GM10248 (cell line): ENCODE results near the gene GRK3.

Source experiments
- CTCF ChIA-PET: fragments of 300-600 bp; sonication (Branson Sonifier 250); formaldehyde crosslinking; extraction: SDS; loops from one replicate; lab custom pipeline; 2021; ENCODE audit warnings: antibody characterized with exemption; lab: Yijun Ruan, JAX
- POLR2A ChIA-PET: fragments of 350-650 bp; sonication (Branson Sonifier 250); formaldehyde crosslinking; extraction: SDS; loops from one replicate; lab custom pipeline; 2020; ENCODE audit warnings: antibody characterized with exemption; lab: Yijun Ruan, JAX
- DNase-seq: peaks from one replicate; pipeline ENCODE4 v3.0.0; 2012; ENCODE audit errors: extremely low spot score
- CTCF ChIP-seq: IDR thresholded peaks from 2 replicates; pipeline ENCODE4 v1.5.1; 2012; ENCODE audit warnings: mild to moderate bottlenecking, low read depth; ENCODE audit errors: extremely low read depth, missing control alignments, control extremely low read depth

GRK3 gene

GRCh38 chr22:25759825-25760231, 195.4 kb downstream of the GRK3 start:
- ChIA-PET CTCF (interaction anchor here (5.1 kb wide), 1 partner anchor 13 kb away, joined by 32 read pairs; no protein-coding TSS in a partner anchor), POLR2A (no interaction called here)
- TF ChIP-seq CTCF, result no peak
- DNase-seq, result no peak

- no peak for DNase-seq
- TF ChIP-seq CTCF, result no peak
- ChIA-PET CTCF (interaction anchor here (1.1 to 5.1 kb wide), 3 partner anchors 13 to 219 kb away, joined by 3 to 32 read pairs (median 4); no protein-coding TSS in a partner anchor), POLR2A (no interaction called here)
These were observed 195.8 kb downstream of the GRK3 start for GRCh38 chr22:25760294-25760693.

- POLR2A ChIA-PET, result no interaction called here
- CTCF ChIA-PET, result interaction anchor here (0.8 to 5.1 kb wide), 5 partner anchors 8 to 219 kb away, joined by 3 to 32 read pairs (median 3); no protein-coding TSS in a partner anchor
- no peak for DNase-seq
- no peak for TF ChIP-seq CTCF
These were observed 196.5 kb downstream of the GRK3 start for GRCh38 chr22:25760848-25761595.

GRCh38 chr22:25762147-25762546, 197.7 kb downstream of the GRK3 start:
- TF ChIP-seq CTCF, result no peak
- DNase-seq, result no peak
- POLR2A ChIA-PET, result no interaction called here
- CTCF ChIA-PET, result interaction anchor here (1.1 to 5.1 kb wide), 3 partner anchors 9 to 42 kb away, joined by 3 to 32 read pairs (median 3); no protein-coding TSS in a partner anchor

- ChIA-PET CTCF (interaction anchor here (1.1 to 5.1 kb wide), 4 partner anchors 10 to 561 kb away, joined by 3 to 32 read pairs (median 4); no protein-coding TSS in a partner anchor), POLR2A (no interaction called here)
- TF ChIP-seq CTCF, result no peak
- DNase-seq, result no peak
These were observed 198.8 kb downstream of the GRK3 start for GRCh38 chr22:25763239-25763777.

GRCh38 chr22:25764270-25765015, 200.0 kb downstream of the GRK3 start:
- DNase-seq, result no peak
- POLR2A ChIA-PET, result no interaction called here
- no peak for TF ChIP-seq CTCF
- CTCF ChIA-PET, result interaction anchor here (1.3 to 5.1 kb wide), 3 partner anchors 8 to 562 kb away, joined by 3 to 32 read pairs (median 3); no protein-coding TSS in a partner anchor
